Stimulated activated naive B cell treated with anti-CD40 and anti-IgM and Interleukin-4, amounts not matched to agents 10 μg/mL and 1 μg/mL and 100 μg/mL, for 72 hours (primary cell): ENCODE results near the gene KCNA3.

ENCODE experiments used
- ATAC-seq, 2 donors: fragments of 150-1000 bp; cut with Tn5 transposase; replicated peaks; 2 replicates each; pipeline ENCODE4 v1.10.0; 2021; ENCODE audit warnings: moderate library complexity in 1 of 2
- DNase-seq: peaks from one replicate; pipeline ENCODE4 v3.0.0; 2021
- H3K27ac Mint-ChIP-seq: one replicate; pipeline ENCODE4 v1.8.0; 2022; ENCODE audit warnings: mild to moderate bottlenecking, mixed read lengths
- H3K27me3 Mint-ChIP-seq, 2 donors: one replicate each; pipeline ENCODE4 v1.8.0; 2022; ENCODE audit warnings: mixed read lengths in 2 of 2
- H3K36me3 Mint-ChIP-seq, 2 donors: one replicate each; pipeline ENCODE4 v1.8.0; 2022; ENCODE audit warnings: mixed read lengths in 2 of 2, mild to moderate bottlenecking in 1 of 2
- H3K4me1 Mint-ChIP-seq, 2 donors: one replicate each; pipeline ENCODE4 v1.8.0; 2022; ENCODE audit warnings: mixed read lengths in 2 of 2, mild to moderate bottlenecking in 1 of 2
- H3K4me3 Mint-ChIP-seq, 2 donors: one replicate each; pipeline ENCODE4 v1.8.0; 2022; ENCODE audit warnings: mild to moderate bottlenecking in 2 of 2, mixed read lengths in 2 of 2, moderate library complexity in 1 of 2
- H3K9me3 Mint-ChIP-seq, 2 donors: one replicate each; pipeline ENCODE4 v1.8.0; 2022; ENCODE audit warnings: mixed read lengths in 2 of 2, mild to moderate bottlenecking in 1 of 2

KCNA3 gene

GRCh38 chr1:110674337-110675059 is at the start of gene KCNA3:
Gene KCNA3, minus strand, starts transcription at chr1:110674940. Its CDS starts 131 bp downstream, at chr1:110674809.
- H3K4me3 Mint-ChIP-seq = peak within 1 kb of the TSS; percentile 84 to 88
- ATAC-seq = peak; percentile 51 to 52

GRCh38 chr1:110722807-110723206 is 48.1 kb upstream of the KCNA3 start:
- H3K4me1 Mint-ChIP-seq = peaks cover 18 to 21% of the 10 kb centered on the region in 2 donors
- H3K9me3 Mint-ChIP-seq = no peaks in the 10 kb centered on the region
- no peaks in the 10 kb centered on the region for H3K36me3 Mint-ChIP-seq
- ATAC-seq = no peak
- no peak for DNase-seq
- H3K27me3 Mint-ChIP-seq = peaks cover 7 to 21% of the 10 kb centered on the region in 2 donors
- H3K27ac Mint-ChIP-seq = no peak overlapping the region
- H3K4me3 Mint-ChIP-seq = no peak overlapping the region

More at GRCh38 chr1:110674337-110675059, at the start of gene KCNA3:
- Mint-ChIP-seq H3K36me3 (no peaks in the 10 kb centered on the region), H3K4me1 (peaks cover 25 to 41% of the 10 kb centered on the region in 2 donors), H3K27ac (peak within 1 kb of the TSS; percentile 92), H3K27me3 (no peaks in the 10 kb centered on the region), H3K9me3 (no peaks in the 10 kb centered on the region)
- DNase-seq = peak; percentile 42

- DNase-seq (no peak), ATAC-seq (no peak)
- Mint-ChIP-seq H3K36me3 (no peaks in the 10 kb centered on the region), H3K4me1 (no peaks in the 10 kb centered on the region), H3K27ac (no peak overlapping the region), H3K4me3 (no peak overlapping the region), H3K9me3 (no peaks in the 10 kb centered on the region), H3K27me3 (peaks cover 8 to 23% of the 10 kb centered on the region in 2 donors)
Measured at GRCh38 chr1:110719908-110720307, 45.2 kb upstream of the KCNA3 start.

- peaks cover 8 to 23% of the 10 kb centered on the region in 2 donors for H3K27me3 Mint-ChIP-seq
- H3K9me3 Mint-ChIP-seq = no peaks in the 10 kb centered on the region
- H3K4me3 Mint-ChIP-seq = no peak overlapping the region
- no peak overlapping the region for H3K27ac Mint-ChIP-seq
- H3K4me1 Mint-ChIP-seq = no peaks in the 10 kb centered on the region
- DNase-seq = no peak
- ATAC-seq = no peak
- H3K36me3 Mint-ChIP-seq = no peaks in the 10 kb centered on the region
Measured at GRCh38 chr1:110718452-110718851, 43.7 kb upstream of the KCNA3 start.

GRCh38 chr1:110717179-110717578 is 42.4 kb upstream of the KCNA3 start:
- ATAC-seq (no peak), DNase-seq (no peak)
- no peaks in the 10 kb centered on the region for H3K4me1 Mint-ChIP-seq
- no peak overlapping the region for H3K4me3 Mint-ChIP-seq
- no peaks in the 10 kb centered on the region for H3K36me3 Mint-ChIP-seq
- H3K27ac Mint-ChIP-seq = no peak overlapping the region
- H3K27me3 Mint-ChIP-seq = peaks cover 8 to 23% of the 10 kb centered on the region in 2 donors
- no peaks in the 10 kb centered on the region for H3K9me3 Mint-ChIP-seq

GRCh38 chr1:110714374-110714995 is 39.7 kb upstream of the KCNA3 start:
- DNase-seq (no peak), ATAC-seq (no peak)
- no peaks in the 10 kb centered on the region for H3K9me3 Mint-ChIP-seq
- peaks cover 8 to 17% of the 10 kb centered on the region in 2 donors for H3K27me3 Mint-ChIP-seq
- no peak overlapping the region for H3K4me3 Mint-ChIP-seq
- H3K36me3 Mint-ChIP-seq = no peaks in the 10 kb centered on the region
- H3K4me1 Mint-ChIP-seq = no peaks in the 10 kb centered on the region
- no peak overlapping the region for H3K27ac Mint-ChIP-seq

GRCh38 chr1:110713221-110713620 is 38.5 kb upstream of the KCNA3 start:
- Mint-ChIP-seq H3K36me3 (no peaks in the 10 kb centered on the region), H3K4me3 (no peak overlapping the region), H3K4me1 (peaks cover 0 to 4% of the 10 kb centered on the region in 2 donors), H3K9me3 (no peaks in the 10 kb centered on the region), H3K27ac (no peak overlapping the region), H3K27me3 (peaks cover 5 to 6% of the 10 kb centered on the region in 2 donors)
- DNase-seq (no peak), ATAC-seq (no peak)

- Mint-ChIP-seq H3K27me3 (peaks cover 7 to 14% of the 10 kb centered on the region in 2 donors), H3K4me3 (no peak overlapping the region), H3K9me3 (peaks cover 0 to 2% of the 10 kb centered on the region in 2 donors), H3K4me1 (peaks cover 0 to 4% of the 10 kb centered on the region in 2 donors), H3K36me3 (no peaks in the 10 kb centered on the region), H3K27ac (no peak overlapping the region)
- ATAC-seq (no peak), DNase-seq (no peak)
Measured at GRCh38 chr1:110710314-110710713, 35.6 kb upstream of the KCNA3 start.

GRCh38 chr1:110708974-110709440 is 34.3 kb upstream of the KCNA3 start:
- H3K4me1 Mint-ChIP-seq = peaks cover 0 to 4% of the 10 kb centered on the region in 2 donors
- peaks cover 11 to 17% of the 10 kb centered on the region in 2 donors for H3K27me3 Mint-ChIP-seq
- H3K36me3 Mint-ChIP-seq = no peaks in the 10 kb centered on the region
- no peak overlapping the region for H3K4me3 Mint-ChIP-seq
- no peak overlapping the region for H3K27ac Mint-ChIP-seq
- no peak for DNase-seq
- H3K9me3 Mint-ChIP-seq = peaks cover 0 to 2% of the 10 kb centered on the region in 2 donors
- ATAC-seq = no peak

- no peak for ATAC-seq
Measured at GRCh38 chr1:110707232-110707631, 32.5 kb upstream of the KCNA3 start.

GRCh38 chr1:110706621-110707020 is 31.9 kb upstream of the KCNA3 start:
- ATAC-seq = no peak
- H3K36me3 Mint-ChIP-seq = no peaks in the 10 kb centered on the region
- H3K4me3 Mint-ChIP-seq = no peak overlapping the region
- H3K27ac Mint-ChIP-seq = no peak overlapping the region
- no peak for DNase-seq
- H3K27me3 Mint-ChIP-seq = peaks cover 17 to 18% of the 10 kb centered on the region in 2 donors
- H3K4me1 Mint-ChIP-seq = peaks cover 0 to 4% of the 10 kb centered on the region in 2 donors
- peaks cover 0 to 2% of the 10 kb centered on the region in 2 donors for H3K9me3 Mint-ChIP-seq

More at GRCh38 chr1:110707232-110707631, 32.5 kb upstream of the KCNA3 start:
- Mint-ChIP-seq H3K4me3 (no peak overlapping the region), H3K4me1 (peaks cover 0 to 4% of the 10 kb centered on the region in 2 donors), H3K36me3 (no peaks in the 10 kb centered on the region), H3K27ac (no peak overlapping the region), H3K9me3 (peaks cover 0 to 2% of the 10 kb centered on the region in 2 donors), H3K27me3 (peaks cover 17 to 18% of the 10 kb centered on the region in 2 donors)
- DNase-seq = no peak

GRCh38 chr1:110702260-110702659 is 27.5 kb upstream of the KCNA3 start:
- ATAC-seq (no peak), DNase-seq (no peak)
- no peaks in the 10 kb centered on the region for H3K4me1 Mint-ChIP-seq
- no peaks in the 10 kb centered on the region for H3K36me3 Mint-ChIP-seq
- peaks cover 15 to 18% of the 10 kb centered on the region in 2 donors for H3K27me3 Mint-ChIP-seq
- peaks cover 0 to 2% of the 10 kb centered on the region in 2 donors for H3K9me3 Mint-ChIP-seq
- no peak overlapping the region for H3K27ac Mint-ChIP-seq
- no peak overlapping the region for H3K4me3 Mint-ChIP-seq

- DNase-seq (no peak), ATAC-seq (no peak)
- H3K4me1 Mint-ChIP-seq = no peaks in the 10 kb centered on the region
- H3K9me3 Mint-ChIP-seq = peaks cover 0 to under 1% of the 10 kb centered on the region in 2 donors
- H3K4me3 Mint-ChIP-seq = no peak overlapping the region
- no peak overlapping the region for H3K27ac Mint-ChIP-seq
- H3K27me3 Mint-ChIP-seq = peaks cover 7 to 16% of the 10 kb centered on the region in 2 donors
- H3K36me3 Mint-ChIP-seq = no peaks in the 10 kb centered on the region
Measured at GRCh38 chr1:110700767-110701166, 26.0 kb upstream of the KCNA3 start.

GRCh38 chr1:110697606-110698005 is 22.9 kb upstream of the KCNA3 start:
- peak overlapping the region; percentile 20 for H3K27ac Mint-ChIP-seq
- H3K4me3 Mint-ChIP-seq = no peak overlapping the region

GRCh38 chr1:110696818-110697217 is 22.1 kb upstream of the KCNA3 start:
- ATAC-seq (no peak), DNase-seq (no peak)
- Mint-ChIP-seq H3K27ac (no peak overlapping the region), H3K36me3 (no peaks in the 10 kb centered on the region), H3K4me1 (no peaks in the 10 kb centered on the region), H3K4me3 (no peak overlapping the region), H3K27me3 (no peaks in the 10 kb centered on the region), H3K9me3 (no peaks in the 10 kb centered on the region)

More at GRCh38 chr1:110697606-110698005, 22.9 kb upstream of the KCNA3 start:
- Mint-ChIP-seq H3K27me3 (no peaks in the 10 kb centered on the region), H3K4me1 (no peaks in the 10 kb centered on the region), H3K36me3 (no peaks in the 10 kb centered on the region), H3K9me3 (no peaks in the 10 kb centered on the region)
- DNase-seq (no peak), ATAC-seq (no peak)
